Loucy (cell line): Measurements from ENCODE around the gene SYP.
"Not testable (repeated sequence)": the region's sequence is repeated elsewhere in the genome, so short reads cannot be mapped to it uniquely, and the experiment has no call there.

Experiments
- EZH2phosphoT487 ChIP-seq: fragments of 200-600 bp; IDR thresholded peaks from 2 replicates; pipeline ENCODE4 v1.6.1; 2018; ENCODE audit warnings: antibody characterized with exemption, mild to moderate bottlenecking, moderate library complexity, borderline replicate concordance
- TF ChIP-seq, protein P1 (sequence below): fragments of 200-600 bp; sonication (generic); conservative IDR thresholded peaks from 2 replicates; pipeline ENCODE4 v1.5.1; 2014; ENCODE audit warnings: mild to moderate bottlenecking, antibody characterized with exemption, low read length

DNA sequence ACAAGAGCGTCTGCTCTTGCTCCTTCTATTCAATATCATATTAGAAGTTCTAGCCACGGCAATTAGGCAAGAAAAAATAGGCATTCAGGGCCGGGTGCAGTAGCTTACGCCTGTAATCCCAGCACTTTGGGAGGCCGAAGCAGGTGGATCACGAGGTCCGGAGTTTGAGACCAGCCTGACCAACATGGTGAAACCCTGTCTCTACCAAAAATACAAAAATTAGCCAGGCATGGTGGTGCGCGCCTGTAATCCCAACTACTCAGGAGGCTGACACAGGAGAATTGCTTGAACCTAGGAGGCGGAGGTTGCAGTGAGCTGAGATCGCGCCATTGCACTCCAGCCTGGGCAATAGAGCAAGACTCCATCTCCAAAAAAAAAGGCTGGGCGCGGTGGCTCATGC, 50.7 kb downstream of the SYP start:
- TF ChIP-seq, protein P1, sequence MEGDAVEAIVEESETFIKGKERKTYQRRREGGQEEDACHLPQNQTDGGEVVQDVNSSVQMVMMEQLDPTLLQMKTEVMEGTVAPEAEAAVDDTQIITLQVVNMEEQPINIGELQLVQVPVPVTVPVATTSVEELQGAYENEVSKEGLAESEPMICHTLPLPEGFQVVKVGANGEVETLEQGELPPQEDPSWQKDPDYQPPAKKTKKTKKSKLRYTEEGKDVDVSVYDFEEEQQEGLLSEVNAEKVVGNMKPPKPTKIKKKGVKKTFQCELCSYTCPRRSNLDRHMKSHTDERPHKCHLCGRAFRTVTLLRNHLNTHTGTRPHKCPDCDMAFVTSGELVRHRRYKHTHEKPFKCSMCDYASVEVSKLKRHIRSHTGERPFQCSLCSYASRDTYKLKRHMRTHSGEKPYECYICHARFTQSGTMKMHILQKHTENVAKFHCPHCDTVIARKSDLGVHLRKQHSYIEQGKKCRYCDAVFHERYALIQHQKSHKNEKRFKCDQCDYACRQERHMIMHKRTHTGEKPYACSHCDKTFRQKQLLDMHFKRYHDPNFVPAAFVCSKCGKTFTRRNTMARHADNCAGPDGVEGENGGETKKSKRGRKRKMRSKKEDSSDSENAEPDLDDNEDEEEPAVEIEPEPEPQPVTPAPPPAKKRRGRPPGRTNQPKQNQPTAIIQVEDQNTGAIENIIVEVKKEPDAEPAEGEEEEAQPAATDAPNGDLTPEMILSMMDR = not testable (repeated sequence)
- not testable (repeated sequence) for TF ChIP-seq EZH2phosphoT487
